ENCODE measurements around the gene C15orf40. TPM values are rescaled to one million over a fixed set of nuclear protein-coding genes. Genes with fewer than 3 reads are reported as not detected.
"Not testable (repeated sequence)": the region's sequence is repeated elsewhere in the genome, so short reads cannot be mapped to it uniquely, and the experiment has no call there.

Gene C15orf40
- total and polyA plus RNA-seq, 9 of the 15 experiments (the other 6 are each of a cell fraction or from before 2014, with no cell fraction given), result 15.9 to 52.0 (median 27.0) TPM

DNA sequence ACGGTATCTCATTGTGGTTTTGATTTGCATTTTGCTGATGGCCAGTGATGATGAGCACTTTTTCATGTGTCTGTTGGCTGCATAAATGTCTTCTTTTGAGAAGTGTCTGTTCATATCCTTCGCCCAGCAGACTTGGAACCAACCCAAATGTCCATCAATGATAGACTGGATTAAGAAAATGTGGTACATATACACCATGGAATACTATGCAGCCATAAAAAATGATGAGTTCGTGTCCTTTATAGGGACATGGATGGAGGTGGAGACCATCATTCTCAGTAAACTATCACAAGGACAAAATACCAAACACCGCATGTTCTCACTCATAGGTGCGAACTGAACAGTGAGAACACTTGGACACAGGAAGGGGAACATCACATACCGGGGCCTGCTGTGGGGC is 19.8 kb upstream of the C15orf40 start:
- in situ Hi-C loops (cut with MboI); H3K9ac ChIP-seq (ENCODE audit: insufficient read depth in 1 of 2, low read depth in 2 of 2, low read length in 2 of 2); H3K9me3 ChIP-seq (replicated peaks; ENCODE audit: control insufficient read depth, insufficient read depth, low read depth, low read length); DNase-seq (ENCODE audit: extremely low read depth in 1 of 4, low spot score in 3 of 4); H3K4me1 ChIP-seq (replicated peaks in 1 of 2; ENCODE audit: control insufficient read depth in 2 of 2, insufficient read depth in 2 of 2, low read length in 2 of 2); H3K4me2 ChIP-seq (ENCODE audit: insufficient read depth, low read length); H3K9me1 ChIP-seq (ENCODE audit: control insufficient read depth, insufficient read depth, low read length); H4K20me1 ChIP-seq (replicated peaks; ENCODE audit: control insufficient read depth, insufficient read depth, low read length); H3K4me3 ChIP-seq; H3K27ac ChIP-seq (ENCODE audit: extremely low read depth, low read depth, low read length); POLR2A ChIA-PET; FAIRE-seq; BruUV-seq (replicated peaks); CTCF ChIA-PET (ENCODE audit: low intra/inter-chr PET ratio); intact Hi-C loops (cut with micrococcal nuclease); H3K27me3 ChIP-seq (ENCODE audit: control insufficient read depth in 2 of 2, insufficient read depth in 2 of 2, low read length in 2 of 2); ATAC-seq; H2AFZ ChIP-seq (ENCODE audit: low read depth, low read length): not testable (repeated sequence)
- TF ChIP-seq BCOR (IDR thresholded peaks at IDR 0.05) (0 out of 2 replicates have a peak, but pooled peaks have one; percentile 16), ZNF146 (CRISPR knock-in tag; IDR thresholded peaks at IDR 0.05; ENCODE audit: unreplicated experiment) (peak; percentile 70)
- H3K36me3 ChIP-seq (ENCODE audit: control insufficient read depth, insufficient read depth, low read length), result peaks cover 69% of the 10 kb centered on the region
- WGBS (ENCODE audit: insufficient coverage, low coverage, missing lambda C conversion rate), result 94% methylated on average over 6 of the region's 6 CpGs
- H3K79me2 ChIP-seq (ENCODE audit: control insufficient read depth, insufficient read depth, low read length), result peaks cover 67% of the 10 kb centered on the region

GRCh38 chr15:83030021-83030420 is 18.6 kb upstream of the C15orf40 start:
- ChIA-PET CTCF (ENCODE audit: low intra/inter-chr PET ratio) (no interaction called here), POLR2A (no interaction called here)
- H3K9me3 ChIP-seq (replicated peaks; ENCODE audit: control insufficient read depth, insufficient read depth, low read depth, low read length), result no peaks in the 10 kb centered on the region
- no peak overlapping the region for H3K4me3 ChIP-seq
- no peaks in the 10 kb centered on the region for H3K27me3 ChIP-seq (ENCODE audit: control insufficient read depth in 2 of 2, insufficient read depth in 2 of 2, low read length in 2 of 2)
- H3K9me1 ChIP-seq (ENCODE audit: control insufficient read depth, insufficient read depth, low read length), result no peaks in the 10 kb centered on the region
- no TSS peak for BruUV-seq (replicated peaks)
- WGBS (ENCODE audit: insufficient coverage, low coverage, missing lambda C conversion rate), result 94% methylated on average over 8 of the region's 8 CpGs
- H3K4me2 ChIP-seq (ENCODE audit: insufficient read depth, low read length), result no peak overlapping the region
- no peaks in the 10 kb centered on the region for H4K20me1 ChIP-seq (replicated peaks; ENCODE audit: control insufficient read depth, insufficient read depth, low read length)
- no peaks in the 10 kb centered on the region; a peak in 1 of 5 replicates for H3K4me1 ChIP-seq (replicated peaks in 1 of 2; ENCODE audit: control insufficient read depth in 2 of 2, insufficient read depth in 2 of 2, low read length in 2 of 2)
- peaks cover 69% of the 10 kb centered on the region for H3K36me3 ChIP-seq (ENCODE audit: control insufficient read depth, insufficient read depth, low read length)
- peaks cover 55% of the 10 kb centered on the region for H3K79me2 ChIP-seq (ENCODE audit: control insufficient read depth, insufficient read depth, low read length)
- DNase-seq (ENCODE audit: extremely low read depth in 1 of 4, low spot score in 3 of 4) (no peak), ATAC-seq (no peak), FAIRE-seq (no peak)
- H3K27ac ChIP-seq (ENCODE audit: extremely low read depth, low read depth, low read length), result no peak overlapping the region
- intact Hi-C loops (cut with micrococcal nuclease), result no loop called here
- H2AFZ ChIP-seq (ENCODE audit: low read depth, low read length), result no peak overlapping the region
- in situ Hi-C loops (cut with MboI), result no loop called here
- no peak overlapping the region for H3K9ac ChIP-seq (ENCODE audit: insufficient read depth in 1 of 2, low read depth in 2 of 2, low read length in 2 of 2)
- TF ChIP-seq ZNF740 (CRISPR knock-in tag; IDR thresholded peaks at IDR 0.05) (no peak), ZNF740 (tag; IDR thresholded peaks at IDR 0.05) (no peak), RBM25 (IDR thresholded peaks at IDR 0.05; ENCODE audit: low read depth, low read length, severe bottlenecking) (no peak), ZBTB12 (CRISPR knock-in tag; IDR thresholded peaks at IDR 0.05) (no peak), ZSCAN29 (IDR thresholded peaks at IDR 0.05) (no peak), SIN3B (IDR thresholded peaks at IDR 0.05; ENCODE audit: low read depth) (no peak), DDX20 (tag; IDR thresholded peaks at IDR 0.05; ENCODE audit: low read depth) (no peak), CHCHD3 (CRISPR knock-in tag; IDR thresholded peaks at IDR 0.05) (no peak), RBM39 (optimal IDR thresholded peaks at IDR 0.05; ENCODE audit: low read depth, low read length) (no peak), NR4A1 (CRISPR knock-in tag; IDR thresholded peaks at IDR 0.05) (no peak), NR4A1 (tag; IDR thresholded peaks at IDR 0.05) (no peak), BRCA1 (IDR thresholded peaks at IDR 0.05) (no peak), BRCA1 (CRISPR knock-in tag; IDR thresholded peaks at IDR 0.05) (no peak)
- TF ChIP-seq, protein P1, sequence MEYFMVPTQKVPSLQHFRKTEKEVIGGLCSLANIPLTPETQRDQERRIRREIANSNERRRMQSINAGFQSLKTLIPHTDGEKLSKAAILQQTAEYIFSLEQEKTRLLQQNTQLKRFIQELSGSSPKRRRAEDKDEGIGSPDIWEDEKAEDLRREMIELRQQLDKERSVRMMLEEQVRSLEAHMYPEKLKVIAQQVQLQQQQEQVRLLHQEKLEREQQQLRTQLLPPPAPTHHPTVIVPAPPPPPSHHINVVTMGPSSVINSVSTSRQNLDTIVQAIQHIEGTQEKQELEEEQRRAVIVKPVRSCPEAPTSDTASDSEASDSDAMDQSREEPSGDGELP (CRISPR knock-in tag; IDR thresholded peaks at IDR 0.05; ENCODE audit: borderline replicate concordance), result no peak

Measured in K562 (cell line).